ENCODE results near the gene CCDC77. TPM values are rescaled to one million over a fixed set of nuclear protein-coding genes. Genes with fewer than 3 reads are reported as not detected.

Gene CCDC77
- total RNA-seq, 1 experiment from 2014 or later, result 7.2 TPM

DNA sequence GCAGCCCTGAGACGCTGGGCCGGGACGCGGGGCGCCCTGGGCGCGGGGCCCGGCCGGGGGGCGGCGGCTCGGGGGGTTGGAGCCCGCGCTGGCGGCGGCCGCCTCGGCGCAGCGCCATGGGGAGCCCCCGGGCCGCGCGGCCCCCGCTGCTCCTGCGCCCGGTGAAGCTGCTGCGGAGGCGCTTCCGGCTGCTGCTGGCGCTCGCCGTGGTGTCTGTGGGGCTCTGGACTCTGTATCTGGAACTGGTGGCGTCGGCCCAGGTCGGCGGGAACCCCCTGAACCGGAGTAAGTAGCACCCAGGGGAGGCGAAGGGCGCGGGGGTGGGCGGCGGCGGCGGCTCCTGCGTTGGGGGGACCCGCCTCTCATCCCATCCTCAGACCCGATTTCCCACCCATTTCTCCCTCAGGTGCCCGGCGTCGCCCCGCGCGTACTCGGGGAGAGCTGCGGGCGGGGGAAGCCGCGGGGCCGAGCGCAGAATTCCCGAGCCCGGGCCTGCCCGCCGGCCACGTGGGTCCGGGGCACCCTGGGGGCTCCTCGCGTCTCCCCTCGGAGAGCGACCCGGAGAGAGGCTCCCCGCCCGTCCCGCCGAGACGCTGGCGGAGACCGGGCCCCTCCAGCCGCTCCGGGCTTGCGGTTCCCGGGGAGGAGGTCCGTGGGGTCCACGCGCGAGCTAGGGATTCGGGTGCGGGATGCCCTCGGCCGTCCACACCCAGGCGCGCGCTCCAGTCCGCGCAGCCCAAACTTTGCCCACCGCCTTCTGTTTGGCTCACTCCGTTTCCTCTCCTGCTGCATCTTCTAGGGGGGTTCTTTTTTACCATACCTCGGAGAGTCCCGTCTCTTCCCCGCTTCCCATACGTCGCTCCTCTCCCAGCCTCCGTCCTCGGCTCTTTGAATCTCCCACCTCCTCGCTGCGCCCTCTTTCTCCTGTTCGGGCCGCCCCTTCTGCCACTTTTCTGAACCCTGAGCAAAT, 59.1 kb downstream of the CCDC77 start:
- intact Hi-C loops (cut with micrococcal nuclease), result no loop called here
- no peak overlapping the region for H3K27ac Mint-ChIP-seq (ENCODE audit: low read depth, unreplicated experiment)
- H3K27me3 Mint-ChIP-seq (ENCODE audit: insufficient read depth, unreplicated experiment), result peaks cover 35% of the 10 kb centered on the region
- TF ChIP-seq, protein P1, sequence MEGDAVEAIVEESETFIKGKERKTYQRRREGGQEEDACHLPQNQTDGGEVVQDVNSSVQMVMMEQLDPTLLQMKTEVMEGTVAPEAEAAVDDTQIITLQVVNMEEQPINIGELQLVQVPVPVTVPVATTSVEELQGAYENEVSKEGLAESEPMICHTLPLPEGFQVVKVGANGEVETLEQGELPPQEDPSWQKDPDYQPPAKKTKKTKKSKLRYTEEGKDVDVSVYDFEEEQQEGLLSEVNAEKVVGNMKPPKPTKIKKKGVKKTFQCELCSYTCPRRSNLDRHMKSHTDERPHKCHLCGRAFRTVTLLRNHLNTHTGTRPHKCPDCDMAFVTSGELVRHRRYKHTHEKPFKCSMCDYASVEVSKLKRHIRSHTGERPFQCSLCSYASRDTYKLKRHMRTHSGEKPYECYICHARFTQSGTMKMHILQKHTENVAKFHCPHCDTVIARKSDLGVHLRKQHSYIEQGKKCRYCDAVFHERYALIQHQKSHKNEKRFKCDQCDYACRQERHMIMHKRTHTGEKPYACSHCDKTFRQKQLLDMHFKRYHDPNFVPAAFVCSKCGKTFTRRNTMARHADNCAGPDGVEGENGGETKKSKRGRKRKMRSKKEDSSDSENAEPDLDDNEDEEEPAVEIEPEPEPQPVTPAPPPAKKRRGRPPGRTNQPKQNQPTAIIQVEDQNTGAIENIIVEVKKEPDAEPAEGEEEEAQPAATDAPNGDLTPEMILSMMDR (IDR thresholded peaks at IDR 0.05; ENCODE audit: unreplicated experiment), result no peak
- peaks cover 27% of the 10 kb centered on the region for H3K4me1 Mint-ChIP-seq (ENCODE audit: insufficient read depth, unreplicated experiment)
- peak overlapping the region; percentile 71 for H3K4me3 Mint-ChIP-seq (ENCODE audit: unreplicated experiment)
- DNase-seq (ENCODE audit: unreplicated experiment), result no peak
- POLR2A ChIA-PET, result interaction anchor here (0.6 to 1.0 kb wide), 2 partner anchors 10 to 12 kb away, joined by 3 to 5 read pairs; no protein-coding TSS in a partner anchor
- CTCF ChIA-PET, result interaction anchor here (0.6 to 4.2 kb wide), 3 partner anchors 6 to 87 kb away, joined by 4 to 22 read pairs (median 6); no protein-coding TSS in a partner anchor
- H3K9me3 Mint-ChIP-seq (ENCODE audit: unreplicated experiment), result no peaks in the 10 kb centered on the region
- no peaks in the 10 kb centered on the region for H3K36me3 Mint-ChIP-seq (ENCODE audit: insufficient read depth, unreplicated experiment)
- BruUV-seq (replicated peaks), result no TSS peak

- intact Hi-C loops (cut with micrococcal nuclease), result no loop called here
- peaks cover 32% of the 10 kb centered on the region for H3K27me3 Mint-ChIP-seq (ENCODE audit: insufficient read depth, unreplicated experiment)
- no peak for DNase-seq (ENCODE audit: unreplicated experiment)
- no peaks in the 10 kb centered on the region for H3K36me3 Mint-ChIP-seq (ENCODE audit: insufficient read depth, unreplicated experiment)
- no peak overlapping the region for H3K27ac Mint-ChIP-seq (ENCODE audit: low read depth, unreplicated experiment)
- no peaks in the 10 kb centered on the region for H3K9me3 Mint-ChIP-seq (ENCODE audit: unreplicated experiment)
- H3K4me1 Mint-ChIP-seq (ENCODE audit: insufficient read depth, unreplicated experiment), result peaks cover 27% of the 10 kb centered on the region
- POLR2A ChIA-PET, result interaction anchor here (0.6 to 1.0 kb wide), 3 partner anchors 9 to 291 kb away, joined by 3 to 5 read pairs (median 4); no protein-coding TSS in a partner anchor
- peak overlapping the region; percentile 71 for H3K4me3 Mint-ChIP-seq (ENCODE audit: unreplicated experiment)
- TF ChIP-seq, protein P1 (IDR thresholded peaks at IDR 0.05; ENCODE audit: unreplicated experiment), result no peak
- CTCF ChIA-PET, result interaction anchor here (0.8 to 4.2 kb wide), 5 partner anchors 7 to 87 kb away, joined by 3 to 22 read pairs (median 3); no protein-coding TSS in a partner anchor
- no TSS peak for BruUV-seq (replicated peaks)
Observed at GRCh38 chr12:461425-461824, 60.0 kb downstream of the CCDC77 start.

DNA sequence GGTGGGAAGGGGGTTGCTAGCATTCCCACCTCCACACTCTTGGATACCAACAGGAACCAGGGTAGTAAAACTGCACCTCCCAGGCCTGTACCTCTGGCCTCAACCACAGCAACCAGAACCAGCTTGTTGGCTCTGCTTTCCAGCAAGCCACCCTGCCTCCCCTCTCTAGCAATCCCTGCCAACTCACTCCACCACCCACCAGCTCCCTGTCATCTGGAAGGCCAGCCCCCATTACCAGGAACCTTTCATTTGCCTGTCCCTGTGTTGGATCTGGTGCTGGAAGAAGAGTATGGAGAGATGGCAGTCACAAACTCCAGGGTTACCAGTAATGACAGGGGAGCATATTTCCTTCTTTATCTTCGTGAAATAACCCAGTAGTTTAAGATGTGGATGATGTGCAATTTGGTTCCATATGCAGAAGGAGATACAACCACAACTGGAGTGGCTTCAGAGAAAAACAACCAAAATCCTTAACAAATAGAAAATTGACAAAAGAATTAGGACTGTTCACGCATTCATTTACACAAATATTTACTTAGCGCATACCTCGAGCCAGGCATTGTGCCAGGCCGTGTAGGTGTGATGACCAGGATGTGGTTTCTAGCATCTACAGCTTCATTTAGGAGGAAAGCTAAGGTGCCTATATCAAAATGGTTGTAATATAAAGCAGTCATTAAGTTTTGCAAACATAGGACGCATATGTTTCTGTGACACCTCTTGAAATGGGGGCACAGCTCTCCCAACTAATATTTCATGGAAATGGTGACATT, 61.7 kb downstream of the CCDC77 start:
- intact Hi-C loops (cut with micrococcal nuclease), result no loop called here
- no peak overlapping the region for H3K27ac Mint-ChIP-seq (ENCODE audit: low read depth, unreplicated experiment)
- ChIA-PET POLR2A (interaction anchor here (0.5 to 1.6 kb wide), 5 partner anchors 13 to 469 kb away, joined by 3 to 5 read pairs (median 3); no protein-coding TSS in a partner anchor), CTCF (interaction anchor here (0.6 to 4.2 kb wide), 3 partner anchors 9 to 35 kb away, joined by 3 to 22 read pairs (median 5); no protein-coding TSS in a partner anchor)
- peaks cover 23% of the 10 kb centered on the region for H3K27me3 Mint-ChIP-seq (ENCODE audit: insufficient read depth, unreplicated experiment)
- H3K4me1 Mint-ChIP-seq (ENCODE audit: insufficient read depth, unreplicated experiment), result peaks cover 27% of the 10 kb centered on the region
- TF ChIP-seq, protein P1 (IDR thresholded peaks at IDR 0.05; ENCODE audit: unreplicated experiment), result no peak
- H3K9me3 Mint-ChIP-seq (ENCODE audit: unreplicated experiment), result no peaks in the 10 kb centered on the region
- no TSS peak for BruUV-seq (replicated peaks)
- no peaks in the 10 kb centered on the region for H3K36me3 Mint-ChIP-seq (ENCODE audit: insufficient read depth, unreplicated experiment)
- peak; percentile 73 for DNase-seq (ENCODE audit: unreplicated experiment)
- H3K4me3 Mint-ChIP-seq (ENCODE audit: unreplicated experiment), result peak overlapping the region; percentile 28

Measured in MCF 10A (cell line).